Measurements from ENCODE around the gene ELAPOR1. TPM values are rescaled to one million over a fixed set of nuclear protein-coding genes. Genes with fewer than 3 reads are reported as not detected.

Gene ELAPOR1
- total and polyA plus RNA-seq, 2 of the 4 experiments (the other 2 are of a cell fraction) = 0.54 to 1.6 TPM

DNA sequence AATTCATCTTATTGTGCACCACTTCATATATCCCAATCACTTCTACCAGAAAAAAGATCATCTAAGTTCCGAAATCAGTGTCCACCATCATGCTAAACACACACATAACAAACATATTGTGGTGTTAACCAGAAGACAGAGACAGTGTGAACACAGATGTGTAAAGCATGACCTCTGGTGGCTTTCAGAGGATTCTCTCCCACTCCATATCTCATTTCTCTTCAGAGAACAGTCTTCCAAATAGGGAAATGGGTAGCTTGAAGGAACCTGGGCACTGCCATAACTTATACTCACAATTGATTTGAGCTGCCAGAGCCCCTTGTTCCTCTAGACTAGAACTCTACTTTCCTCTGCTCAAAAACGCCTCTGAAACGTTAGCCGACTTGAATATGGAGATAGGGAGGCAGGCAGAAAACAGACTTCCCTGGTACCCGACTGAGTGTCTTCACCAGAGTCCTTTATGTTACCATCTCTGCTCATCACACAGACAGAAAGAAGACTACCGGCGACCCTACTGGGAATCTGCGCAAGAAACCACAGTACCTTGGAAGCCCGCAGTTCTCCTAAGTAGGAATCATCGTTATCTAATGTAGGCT, 1.8 kb upstream of the ELAPOR1 start:
- Histone ChIP-seq H3K27ac (ENCODE audit: insufficient read depth, low read length) (no peak overlapping the region), H3K4me2 (ENCODE audit: low read depth, low read length) (peak overlapping the region; percentile 75), H3K4me1 (ENCODE audit: control insufficient read depth, insufficient read depth, low read length) (peaks cover 2% of the 10 kb centered on the region; the same call in 1 of the 2 replicates), H3K36me3 (ENCODE audit: control insufficient read depth, insufficient read depth, low read length) (no peaks in the 10 kb centered on the region), H3K9me1 (ENCODE audit: insufficient read depth, low read length) (no peaks in the 10 kb centered on the region), H2BK15ac (ENCODE audit: low read depth, low read length) (no peak overlapping the region), H3K18ac (ENCODE audit: low read depth, low read length) (no peak overlapping the region), H2BK5ac (ENCODE audit: low read depth, low read length, poor library complexity, severe bottlenecking) (no peak overlapping the region), H4K91ac (ENCODE audit: insufficient read depth, low read depth, low read length) (no peak overlapping the region), H2AFZ (replicated peaks; ENCODE audit: low read length, poor library complexity) (peak overlapping the region; percentile 75), H2BK120ac (ENCODE audit: low read depth, low read length) (no peak overlapping the region), H4K8ac (ENCODE audit: low read depth in 2 of 2, low read length in 2 of 2) (no peak overlapping the region), H3K14ac (replicated peaks; ENCODE audit: low read depth, low read length) (no peak overlapping the region), H3K79me1 (ENCODE audit: low read depth in 1 of 2, low read length in 2 of 2) (no peaks in the 10 kb centered on the region), H3K9me3 (ENCODE audit: control insufficient read depth, insufficient read depth, low read length) (no peaks in the 10 kb centered on the region), H4K5ac (ENCODE audit: low read depth, low read length) (no peak overlapping the region), H2AK9ac (replicated peaks; ENCODE audit: low read depth, low read length, poor library complexity) (peak overlapping the region; percentile 67), H4K20me1 (ENCODE audit: insufficient read depth, low read length) (no peaks in the 10 kb centered on the region), H3K27me3 (ENCODE audit: control insufficient read depth, insufficient read depth, low read length) (peaks cover 23% of the 10 kb centered on the region), H3K23ac (ENCODE audit: low read depth, low read length) (peak overlapping the region; percentile 49; the same call in 1 of the 2 replicates), H2AK5ac (ENCODE audit: low read depth, low read length) (no peak overlapping the region), H3K56ac (ENCODE audit: extremely low read depth, insufficient read depth, low read length) (no peak overlapping the region), H3K9ac (ENCODE audit: low read depth, low read length) (no peak overlapping the region), H3K4ac (ENCODE audit: low read depth, low read length) (no peak overlapping the region), H2BK20ac (ENCODE audit: low read depth, low read length) (no peak overlapping the region), H3K4me3 (ENCODE audit: insufficient read depth, low read depth, low read length) (no peak overlapping the region)
- ChIA-PET POLR2A (ENCODE audit: unreplicated experiment) (no interaction called here), CTCF (interaction anchor here (0.7 to 2.4 kb wide), 8 partner anchors 12 to 116 kb away, joined by 3 to 13 read pairs (median 3); partner anchors contain the start of genes TAF13 and TMEM167B)
- peak; percentile 53 for ATAC-seq (ENCODE audit: low read depth)
- in situ Hi-C loops (cut with MboI; ENCODE audit: low sequenced_read_pairs) (no loop called here), dilution Hi-C loops (cut with HindIII; ENCODE audit: low sequenced_read_pairs, unreplicated experiment) (no loop called here), intact Hi-C loops (cut with micrococcal nuclease) (loop anchor here (1.0 to 5.0 kb wide), 4 partner anchors 102 to 287 kb away; partner anchors contain the start of gene CLCC1)
- no TSS peak for BruUV-seq (replicated peaks)
- peak; percentile 41 for DNase-seq
- TF ChIP-seq, protein P1, sequence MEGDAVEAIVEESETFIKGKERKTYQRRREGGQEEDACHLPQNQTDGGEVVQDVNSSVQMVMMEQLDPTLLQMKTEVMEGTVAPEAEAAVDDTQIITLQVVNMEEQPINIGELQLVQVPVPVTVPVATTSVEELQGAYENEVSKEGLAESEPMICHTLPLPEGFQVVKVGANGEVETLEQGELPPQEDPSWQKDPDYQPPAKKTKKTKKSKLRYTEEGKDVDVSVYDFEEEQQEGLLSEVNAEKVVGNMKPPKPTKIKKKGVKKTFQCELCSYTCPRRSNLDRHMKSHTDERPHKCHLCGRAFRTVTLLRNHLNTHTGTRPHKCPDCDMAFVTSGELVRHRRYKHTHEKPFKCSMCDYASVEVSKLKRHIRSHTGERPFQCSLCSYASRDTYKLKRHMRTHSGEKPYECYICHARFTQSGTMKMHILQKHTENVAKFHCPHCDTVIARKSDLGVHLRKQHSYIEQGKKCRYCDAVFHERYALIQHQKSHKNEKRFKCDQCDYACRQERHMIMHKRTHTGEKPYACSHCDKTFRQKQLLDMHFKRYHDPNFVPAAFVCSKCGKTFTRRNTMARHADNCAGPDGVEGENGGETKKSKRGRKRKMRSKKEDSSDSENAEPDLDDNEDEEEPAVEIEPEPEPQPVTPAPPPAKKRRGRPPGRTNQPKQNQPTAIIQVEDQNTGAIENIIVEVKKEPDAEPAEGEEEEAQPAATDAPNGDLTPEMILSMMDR (conservative IDR thresholded peaks at IDR 0.05; ENCODE audit: low read depth, low read length) = peak; percentile 45
- TF ChIP-seq NFE2L2 (IDR thresholded peaks at IDR 0.05; ENCODE audit: low read depth, low read length) (no peak), RAD21 (IDR thresholded peaks at IDR 0.05; ENCODE audit: low read length) (peak; percentile 50), SMC3 (IDR thresholded peaks at IDR 0.05; ENCODE audit: low read depth, low read length) (peak; percentile 37; the same call in 1 of the 2 replicates)
- WGBS, 2 experiments (ENCODE audit: extremely low coverage in 2 of 2, insufficient read length in 1 of 2) = no CpG with 5 or more reads among the region's 10 CpGs

All from IMR-90 (cell line).